Fibroblast of the conjunctiva (primary cell): ENCODE results near the gene S100PBP.

Source experiments
- DNase-seq: peaks from one replicate; pipeline ENCODE4 v3.0.0-alpha.2; 2010; ENCODE audit warnings: low read depth

S100PBP gene

GRCh38 chr1:32817159-32817814, at the start of gene S100PBP, which contains the start of gene YARS1:
TSS of gene S100PBP (plus strand) at chr1:32817653. CDS start at chr1:32826100, 8,447 bp downstream.
TSS of gene YARS1 (minus strand) at chr1:32817358. CDS start at chr1:32817244, 114 bp downstream.
- peak; percentile 97 for DNase-seq

- no peak for DNase-seq
Observed at GRCh38 chr1:32768110-32768850, 49.2 kb upstream of the S100PBP start.

GRCh38 chr1:32769524-32770220, 47.8 kb upstream of the S100PBP start:
- no peak for DNase-seq

- no peak for DNase-seq
Observed at GRCh38 chr1:32770221-32770731, 47.2 kb upstream of the S100PBP start.

GRCh38 chr1:32770741-32771548, 46.5 kb upstream of the S100PBP start:
- no peak for DNase-seq

GRCh38 chr1:32771561-32772280, 45.7 kb upstream of the S100PBP start:
- no peak for DNase-seq

- no peak for DNase-seq
Observed at GRCh38 chr1:32772281-32773017, 45.0 kb upstream of the S100PBP start.

GRCh38 chr1:32773018-32773763, 44.3 kb upstream of the S100PBP start:
- peak; percentile 62 for DNase-seq

GRCh38 chr1:32773764-32774463, 43.5 kb upstream of the S100PBP start:
- DNase-seq: no peak

- no peak for DNase-seq
Observed at GRCh38 chr1:32774464-32774808, 43.0 kb upstream of the S100PBP start.

GRCh38 chr1:32774950-32775634, 42.4 kb upstream of the S100PBP start:
- DNase-seq: peak; percentile 43

- DNase-seq: no peak
Observed at GRCh38 chr1:32775640-32776337, 41.7 kb upstream of the S100PBP start.

GRCh38 chr1:32779242-32779641, 38.2 kb upstream of the S100PBP start:
- DNase-seq: no peak

GRCh38 chr1:32780005-32780404, 37.4 kb upstream of the S100PBP start:
- DNase-seq: no peak

- no peak for DNase-seq
Observed at GRCh38 chr1:32780628-32781234, 36.7 kb upstream of the S100PBP start.

- no peak for DNase-seq
Observed at GRCh38 chr1:32782086-32782485, 35.4 kb upstream of the S100PBP start.

- no peak for DNase-seq
Observed at GRCh38 chr1:32783851-32784250, 33.6 kb upstream of the S100PBP start.
